ENCODE measurements around the gene JAML.

DNA sequence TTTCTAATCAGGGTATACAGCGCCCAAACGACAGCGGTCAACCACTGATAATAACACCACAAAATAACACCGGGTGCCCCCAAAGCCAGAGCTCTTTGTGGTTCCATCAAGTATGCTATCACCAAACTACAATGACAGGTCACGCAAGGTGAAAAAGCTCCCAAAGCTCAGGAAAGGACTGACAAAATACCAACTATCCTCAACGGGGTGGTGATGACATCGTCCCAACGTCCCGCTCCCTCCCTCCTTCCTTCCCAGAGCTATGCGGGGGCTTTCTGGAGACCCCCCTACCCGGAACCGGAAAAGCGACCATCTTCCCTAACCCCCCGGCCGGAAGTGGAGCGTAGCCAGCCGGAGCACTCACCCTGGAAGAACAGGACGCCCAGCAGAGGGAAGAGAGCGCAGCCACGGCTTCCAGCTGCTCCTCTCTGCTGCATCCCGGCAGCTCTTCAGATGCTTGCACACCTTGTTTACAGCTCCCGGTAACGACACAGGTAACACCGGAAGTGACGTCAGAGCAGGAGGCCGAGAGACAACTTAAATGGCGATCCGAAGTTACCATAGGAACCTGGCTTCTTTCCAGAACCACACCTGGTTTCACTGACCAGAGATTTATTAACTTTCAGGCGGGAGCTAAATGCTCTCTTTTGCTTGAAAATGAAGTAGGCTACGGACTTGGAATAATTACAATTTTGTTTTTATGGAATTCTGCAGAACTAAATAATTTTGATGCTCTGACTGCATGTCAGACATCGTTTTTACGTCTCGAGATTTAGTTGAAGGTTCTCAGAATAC, 27.2 kb upstream of the JAML start, which contains the start of gene MPZL3:
- TF ChIP-seq, protein P1, sequence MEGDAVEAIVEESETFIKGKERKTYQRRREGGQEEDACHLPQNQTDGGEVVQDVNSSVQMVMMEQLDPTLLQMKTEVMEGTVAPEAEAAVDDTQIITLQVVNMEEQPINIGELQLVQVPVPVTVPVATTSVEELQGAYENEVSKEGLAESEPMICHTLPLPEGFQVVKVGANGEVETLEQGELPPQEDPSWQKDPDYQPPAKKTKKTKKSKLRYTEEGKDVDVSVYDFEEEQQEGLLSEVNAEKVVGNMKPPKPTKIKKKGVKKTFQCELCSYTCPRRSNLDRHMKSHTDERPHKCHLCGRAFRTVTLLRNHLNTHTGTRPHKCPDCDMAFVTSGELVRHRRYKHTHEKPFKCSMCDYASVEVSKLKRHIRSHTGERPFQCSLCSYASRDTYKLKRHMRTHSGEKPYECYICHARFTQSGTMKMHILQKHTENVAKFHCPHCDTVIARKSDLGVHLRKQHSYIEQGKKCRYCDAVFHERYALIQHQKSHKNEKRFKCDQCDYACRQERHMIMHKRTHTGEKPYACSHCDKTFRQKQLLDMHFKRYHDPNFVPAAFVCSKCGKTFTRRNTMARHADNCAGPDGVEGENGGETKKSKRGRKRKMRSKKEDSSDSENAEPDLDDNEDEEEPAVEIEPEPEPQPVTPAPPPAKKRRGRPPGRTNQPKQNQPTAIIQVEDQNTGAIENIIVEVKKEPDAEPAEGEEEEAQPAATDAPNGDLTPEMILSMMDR (IDR thresholded peaks at IDR 0.05; ENCODE audit: poor library complexity, severe bottlenecking) = no peak
- TF ChIP-seq EZH2 (IDR thresholded peaks at IDR 0.05; ENCODE audit: borderline replicate concordance, insufficient read depth, low read length, poor library complexity, severe bottlenecking) = no peak

Data from neural cell (in vitro differentiated cells).